DND-41 (cell line): ENCODE measurements around the gene SGCD.

Experiments
- EZH2 ChIP-seq: IDR thresholded peaks from 3 replicates; pipeline ENCODE4 v1.6.1; 2012; ENCODE audit warnings: borderline replicate concordance, low read depth, mild to moderate bottlenecking, moderate library complexity, low read length, inconsistent platforms; ENCODE audit not compliant: severe bottlenecking
- TF ChIP-seq, protein P1 (sequence below): IDR thresholded peaks from 2 replicates; pipeline ENCODE4 v1.5.1; 2012; ENCODE audit warnings: borderline replicate concordance, low read length, moderate library complexity, mild to moderate bottlenecking; ENCODE audit not compliant: poor library complexity, severe bottlenecking; ENCODE audit errors: extremely low read depth

DNA sequence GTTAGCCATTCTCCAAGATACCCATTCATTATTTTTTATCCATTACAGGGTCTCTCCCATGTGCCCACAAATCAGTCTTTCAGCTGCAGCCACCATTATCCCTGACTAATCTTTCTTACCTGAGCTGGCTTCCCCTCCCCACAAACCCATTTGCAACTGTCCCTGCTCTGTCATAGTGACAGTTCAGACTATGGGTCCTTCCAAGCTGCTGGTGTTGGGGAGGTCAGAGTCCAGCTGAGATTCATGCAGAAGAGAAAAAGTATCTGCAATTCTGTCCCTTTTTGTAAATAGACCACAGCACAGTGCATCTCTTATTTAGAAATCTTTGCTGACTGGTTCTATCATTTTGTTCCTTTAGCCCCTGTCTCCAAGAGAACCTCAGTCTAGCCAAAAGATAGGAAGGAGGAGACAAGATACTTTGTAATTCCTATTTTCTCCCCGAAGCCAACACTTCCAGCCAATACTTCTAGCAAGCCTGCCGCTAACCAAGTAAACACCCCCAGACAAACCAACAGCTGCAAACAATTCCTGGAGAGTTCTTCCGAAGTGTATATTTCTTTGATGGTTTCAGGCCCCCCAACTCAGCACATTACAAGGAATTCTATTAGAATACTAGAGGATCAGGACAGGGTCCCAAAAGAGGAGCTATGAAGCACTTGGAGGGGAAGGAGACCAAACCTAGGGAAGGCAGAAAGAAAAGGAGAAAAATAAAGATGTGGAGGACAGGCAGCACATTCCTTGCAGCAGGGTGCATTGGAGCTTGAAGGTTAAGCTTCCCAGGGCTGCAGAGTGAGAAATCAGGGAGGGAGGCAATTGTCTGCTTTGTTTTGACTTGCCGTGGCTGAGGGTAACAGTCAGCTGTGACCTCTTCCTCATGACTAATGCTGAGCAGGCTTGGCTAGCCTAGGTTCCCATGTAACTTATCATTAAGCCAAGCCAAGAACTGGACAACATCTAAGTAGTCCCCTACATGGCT lies 148.5 kb downstream of the SGCD start:
- TF ChIP-seq, protein P1, sequence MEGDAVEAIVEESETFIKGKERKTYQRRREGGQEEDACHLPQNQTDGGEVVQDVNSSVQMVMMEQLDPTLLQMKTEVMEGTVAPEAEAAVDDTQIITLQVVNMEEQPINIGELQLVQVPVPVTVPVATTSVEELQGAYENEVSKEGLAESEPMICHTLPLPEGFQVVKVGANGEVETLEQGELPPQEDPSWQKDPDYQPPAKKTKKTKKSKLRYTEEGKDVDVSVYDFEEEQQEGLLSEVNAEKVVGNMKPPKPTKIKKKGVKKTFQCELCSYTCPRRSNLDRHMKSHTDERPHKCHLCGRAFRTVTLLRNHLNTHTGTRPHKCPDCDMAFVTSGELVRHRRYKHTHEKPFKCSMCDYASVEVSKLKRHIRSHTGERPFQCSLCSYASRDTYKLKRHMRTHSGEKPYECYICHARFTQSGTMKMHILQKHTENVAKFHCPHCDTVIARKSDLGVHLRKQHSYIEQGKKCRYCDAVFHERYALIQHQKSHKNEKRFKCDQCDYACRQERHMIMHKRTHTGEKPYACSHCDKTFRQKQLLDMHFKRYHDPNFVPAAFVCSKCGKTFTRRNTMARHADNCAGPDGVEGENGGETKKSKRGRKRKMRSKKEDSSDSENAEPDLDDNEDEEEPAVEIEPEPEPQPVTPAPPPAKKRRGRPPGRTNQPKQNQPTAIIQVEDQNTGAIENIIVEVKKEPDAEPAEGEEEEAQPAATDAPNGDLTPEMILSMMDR = no peak
- no peak for TF ChIP-seq EZH2
